MM.1S (cell line): ENCODE measurements around the gene EXOC1.
"Not testable (repeated sequence)": the region's sequence is repeated elsewhere in the genome, so short reads cannot be mapped to it uniquely, and the experiment has no call there.

ENCODE experiments used
- CTCF ChIP-seq: fragments of 300-600 bp; sonication (generic); IDR thresholded peaks from 2 replicates; pipeline ENCODE4 v1.5.1; 2016; ENCODE audit warnings: antibody characterized with exemption, low read length, mixed read lengths
- EZH2 ChIP-seq: fragments of 300-600 bp; sonication (generic); optimal IDR thresholded peaks from 2 replicates; pipeline ENCODE3; 2017; ENCODE audit warnings: low read depth, mild to moderate bottlenecking, antibody characterized with exemption, low read length, mixed read lengths

GRCh38 chr4:55935907-55936306 lies 82.5 kb downstream of the EXOC1 start:
- TF ChIP-seq CTCF, EZH2: not testable (repeated sequence)
